RKO (cell line): ENCODE data around the gene DDX49.
"Not testable (repeated sequence)": the region's sequence is repeated elsewhere in the genome, so short reads cannot be mapped to it uniquely, and the experiment has no call there.

Source experiments
- DNase-seq: peaks from one replicate; pipeline ENCODE4 v3.0.0-alpha.2; 2016; ENCODE audit warnings: low spot score

DDX49 gene

GRCh38 chr19:18895824-18896341, 23.6 kb upstream of the DDX49 start, which contains the start of gene CERS1:
CERS1 (minus strand) TSS chr19:18896158; CDS start chr19:18896072, 86 bp downstream.
- DNase-seq, result no peak

- DNase-seq, result no peak
These were observed 23.1 kb upstream of the DDX49 start for GRCh38 chr19:18896421-18896841.

- DNase-seq, result no peak
These were observed 22.2 kb upstream of the DDX49 start for GRCh38 chr19:18897094-18898029.

GRCh38 chr19:18898081-18898606, 21.4 kb upstream of the DDX49 start:
- no peak for DNase-seq

GRCh38 chr19:18898607-18899408, 20.7 kb upstream of the DDX49 start:
- no peak for DNase-seq

- no peak for DNase-seq
These were observed 19.6 kb upstream of the DDX49 start for GRCh38 chr19:18899624-18900560.

GRCh38 chr19:18900700-18901481, 18.6 kb upstream of the DDX49 start:
- DNase-seq, result no peak

GRCh38 chr19:18901491-18901890, 18.0 kb upstream of the DDX49 start:
- DNase-seq, result no peak

- DNase-seq, result not testable (repeated sequence)
These were observed 17.0 kb upstream of the DDX49 start for GRCh38 chr19:18902519-18902918.

- DNase-seq, result no peak
These were observed 16.1 kb upstream of the DDX49 start for GRCh38 chr19:18903156-18904037.

- DNase-seq, result no peak
These were observed 15.0 kb upstream of the DDX49 start for GRCh38 chr19:18904334-18905057.

GRCh38 chr19:18905058-18905456, 14.5 kb upstream of the DDX49 start:
- DNase-seq, result no peak

GRCh38 chr19:18905513-18906236, 13.8 kb upstream of the DDX49 start:
- DNase-seq, result no peak

GRCh38 chr19:18906605-18907519, 12.7 kb upstream of the DDX49 start:
- no peak for DNase-seq

- no peak for DNase-seq
These were observed 10.4 kb upstream of the DDX49 start for GRCh38 chr19:18908917-18909619.

- DNase-seq, result no peak
These were observed 9.5 kb upstream of the DDX49 start for GRCh38 chr19:18910010-18910409.
